ENCODE data around the gene OSBPL8.

OSBPL8 gene

GRCh38 chr12:76590131-76590530 lies 30.6 kb upstream of the OSBPL8 start:
- no peak for ATAC-seq (ENCODE audit: low read depth)
- H3K4me3 ChIP-seq (ENCODE audit: severe bottlenecking) = no peak overlapping the region
- H3K9me3 ChIP-seq (ENCODE audit: severe bottlenecking) = no peaks in the 10 kb centered on the region
- no peaks in the 10 kb centered on the region for H3K36me3 ChIP-seq (ENCODE audit: low read depth)
- no peak overlapping the region for H3K27ac ChIP-seq (ENCODE audit: poor library complexity, severe bottlenecking)
- H3K4me1 ChIP-seq (ENCODE audit: insufficient read depth, poor library complexity, severe bottlenecking) = peaks cover 5% of the 10 kb centered on the region
- no peak for DNase-seq (ENCODE audit: low spot score)
- H3K27me3 ChIP-seq (ENCODE audit: insufficient read depth, poor library complexity, severe bottlenecking) = no peaks in the 10 kb centered on the region
- TF ChIP-seq, protein P1, sequence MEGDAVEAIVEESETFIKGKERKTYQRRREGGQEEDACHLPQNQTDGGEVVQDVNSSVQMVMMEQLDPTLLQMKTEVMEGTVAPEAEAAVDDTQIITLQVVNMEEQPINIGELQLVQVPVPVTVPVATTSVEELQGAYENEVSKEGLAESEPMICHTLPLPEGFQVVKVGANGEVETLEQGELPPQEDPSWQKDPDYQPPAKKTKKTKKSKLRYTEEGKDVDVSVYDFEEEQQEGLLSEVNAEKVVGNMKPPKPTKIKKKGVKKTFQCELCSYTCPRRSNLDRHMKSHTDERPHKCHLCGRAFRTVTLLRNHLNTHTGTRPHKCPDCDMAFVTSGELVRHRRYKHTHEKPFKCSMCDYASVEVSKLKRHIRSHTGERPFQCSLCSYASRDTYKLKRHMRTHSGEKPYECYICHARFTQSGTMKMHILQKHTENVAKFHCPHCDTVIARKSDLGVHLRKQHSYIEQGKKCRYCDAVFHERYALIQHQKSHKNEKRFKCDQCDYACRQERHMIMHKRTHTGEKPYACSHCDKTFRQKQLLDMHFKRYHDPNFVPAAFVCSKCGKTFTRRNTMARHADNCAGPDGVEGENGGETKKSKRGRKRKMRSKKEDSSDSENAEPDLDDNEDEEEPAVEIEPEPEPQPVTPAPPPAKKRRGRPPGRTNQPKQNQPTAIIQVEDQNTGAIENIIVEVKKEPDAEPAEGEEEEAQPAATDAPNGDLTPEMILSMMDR (IDR thresholded peaks at IDR 0.05; ENCODE audit: poor library complexity, severe bottlenecking) = no peak

DNA sequence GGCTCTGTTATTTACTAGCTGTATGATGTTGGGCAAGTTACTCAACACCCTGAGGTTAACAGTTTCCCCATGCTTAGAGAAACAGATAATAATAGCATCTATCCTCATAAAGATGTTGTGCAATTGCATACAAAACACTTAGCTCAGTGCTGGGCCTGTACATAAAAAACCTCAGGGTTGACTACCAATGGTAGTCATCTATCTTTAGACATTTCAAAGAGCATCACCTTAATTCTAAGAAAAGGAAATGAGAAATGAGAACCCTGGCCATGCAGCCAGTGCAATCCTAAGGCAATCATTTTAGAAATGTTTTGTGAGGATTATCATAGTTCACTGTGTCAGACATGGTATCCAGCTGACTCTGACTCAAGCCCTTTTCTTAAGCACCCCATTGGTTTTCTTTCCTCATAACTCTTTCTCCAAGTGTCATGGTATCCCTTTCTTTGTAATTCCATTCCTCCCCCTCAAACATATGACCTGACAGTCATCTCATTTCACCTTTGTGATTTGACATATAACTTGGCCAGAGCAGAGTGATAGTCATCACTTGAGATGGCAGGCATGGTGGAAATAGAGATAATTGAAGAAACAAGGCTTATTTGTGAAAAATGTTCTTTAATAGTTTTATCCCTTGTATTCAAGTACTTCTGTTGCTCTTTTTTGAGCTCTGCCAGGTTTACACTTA lies 29.5 kb upstream of the OSBPL8 start:
- ATAC-seq (ENCODE audit: low read depth) (peak; percentile 89), DNase-seq (ENCODE audit: low spot score) (no peak)
- Histone ChIP-seq H3K36me3 (ENCODE audit: low read depth) (no peaks in the 10 kb centered on the region), H3K27ac (ENCODE audit: poor library complexity, severe bottlenecking) (peak overlapping the region; percentile 22), H3K27me3 (ENCODE audit: insufficient read depth, poor library complexity, severe bottlenecking) (no peaks in the 10 kb centered on the region), H3K9me3 (ENCODE audit: severe bottlenecking) (no peaks in the 10 kb centered on the region), H3K4me1 (ENCODE audit: insufficient read depth, poor library complexity, severe bottlenecking) (peaks cover 5% of the 10 kb centered on the region), H3K4me3 (ENCODE audit: severe bottlenecking) (no peak overlapping the region)
- TF ChIP-seq, protein P1 (IDR thresholded peaks at IDR 0.05; ENCODE audit: poor library complexity, severe bottlenecking) = no peak

DNA sequence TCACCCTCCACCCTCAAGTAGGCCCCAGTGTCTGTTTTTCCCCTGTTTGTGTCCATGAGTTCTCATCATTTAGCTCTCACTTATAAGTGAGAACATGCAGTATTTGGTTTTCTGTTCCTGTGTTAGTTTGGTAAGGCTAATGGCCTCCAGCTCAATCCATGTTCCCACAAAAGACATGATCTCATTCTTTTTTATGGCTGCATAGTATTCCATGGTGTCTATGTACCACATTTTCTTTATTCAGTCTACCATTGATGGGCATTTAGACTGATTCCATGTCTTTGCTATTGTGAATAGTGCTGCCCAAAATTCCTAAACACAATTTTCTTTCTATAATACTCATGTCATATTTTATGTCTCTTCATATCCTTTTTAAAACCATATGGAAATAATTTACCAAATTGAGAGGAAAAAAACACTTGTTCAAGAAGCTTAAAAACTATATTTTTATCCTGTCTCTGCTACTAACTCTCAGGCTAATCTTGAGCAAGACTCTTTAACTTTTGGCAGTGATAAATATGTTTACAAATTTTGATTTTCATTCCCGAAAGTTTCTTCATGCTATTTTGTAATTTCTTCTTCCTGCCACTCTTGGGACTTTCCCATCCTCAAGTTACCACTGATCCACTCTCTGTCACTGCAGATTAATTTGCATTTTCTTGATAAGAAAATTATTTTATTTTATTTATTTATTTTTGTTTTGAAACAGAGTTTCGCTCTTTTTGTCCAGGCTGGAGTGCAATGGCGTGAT lies 28.0 kb upstream of the OSBPL8 start:
- Histone ChIP-seq H3K36me3 (ENCODE audit: low read depth) (no peaks in the 10 kb centered on the region), H3K27me3 (ENCODE audit: insufficient read depth, poor library complexity, severe bottlenecking) (no peaks in the 10 kb centered on the region), H3K4me3 (ENCODE audit: severe bottlenecking) (no peak overlapping the region), H3K27ac (ENCODE audit: poor library complexity, severe bottlenecking) (no peak overlapping the region), H3K4me1 (ENCODE audit: insufficient read depth, poor library complexity, severe bottlenecking) (peaks cover 5% of the 10 kb centered on the region), H3K9me3 (ENCODE audit: severe bottlenecking) (no peaks in the 10 kb centered on the region)
- ATAC-seq (ENCODE audit: low read depth) (no peak), DNase-seq (ENCODE audit: low spot score) (no peak)
- TF ChIP-seq, protein P1 (IDR thresholded peaks at IDR 0.05; ENCODE audit: poor library complexity, severe bottlenecking) = no peak

GRCh38 chr12:76586764-76587395 lies 27.3 kb upstream of the OSBPL8 start:
- Histone ChIP-seq H3K36me3 (ENCODE audit: low read depth) (no peaks in the 10 kb centered on the region), H3K4me3 (ENCODE audit: severe bottlenecking) (no peak overlapping the region), H3K4me1 (ENCODE audit: insufficient read depth, poor library complexity, severe bottlenecking) (peaks cover 5% of the 10 kb centered on the region), H3K27ac (ENCODE audit: poor library complexity, severe bottlenecking) (no peak overlapping the region), H3K9me3 (ENCODE audit: severe bottlenecking) (no peaks in the 10 kb centered on the region), H3K27me3 (ENCODE audit: insufficient read depth, poor library complexity, severe bottlenecking) (no peaks in the 10 kb centered on the region)
- ATAC-seq (ENCODE audit: low read depth) (0 out of 3 replicates have a peak, but pooled peaks have one; percentile 25), DNase-seq (ENCODE audit: low spot score) (no peak)
- TF ChIP-seq, protein P1 (IDR thresholded peaks at IDR 0.05; ENCODE audit: poor library complexity, severe bottlenecking) = peak; percentile 83

Measured in RWPE2 (cell line).